Neural progenitor cell (in vitro differentiated cells): ENCODE results near the gene KRTAP10-3. TPM values are rescaled to one million over a fixed set of nuclear protein-coding genes. Genes with fewer than 3 reads are reported as not detected.

ENCODE experiments used
- DNase-seq: peaks from one replicate; pipeline ENCODE4 v3.0.0-alpha.2; 2016; ENCODE audit warnings: low spot score
- H2AFZ ChIP-seq: fragments of 200-600 bp; sonication (generic); replicated peaks from 2 replicates; pipeline ENCODE4 v1.6.1; 2016; ENCODE audit warnings: antibody characterized with exemption
- H3F3A ChIP-seq: fragments of 200-600 bp; sonication (generic); 2 replicates; pipeline ENCODE4 v1.6.1; 2016; ENCODE audit warnings: antibody characterized with exemption, low read depth
- H3K27ac ChIP-seq: fragments of 200-600 bp; sonication (generic); 2 replicates; pipeline ENCODE4 v1.5.1; 2016; ENCODE audit warnings: mild to moderate bottlenecking
- H3K27me3 ChIP-seq: fragments of 200-600 bp; sonication (generic); 2 replicates; pipeline ENCODE4 v1.6.1; 2016; ENCODE audit warnings: mild to moderate bottlenecking, moderate library complexity
- H3K36me3 ChIP-seq: fragments of 200-600 bp; sonication (generic); 2 replicates; pipeline ENCODE4 v1.5.1; 2016
- H3K4me1 ChIP-seq: fragments of 200-600 bp; sonication (generic); 2 replicates; pipeline ENCODE4 v1.6.1; 2016; ENCODE audit warnings: mixed run types
- H3K4me2 ChIP-seq: fragments of 200-600 bp; sonication (generic); 2 replicates; pipeline ENCODE4 v1.6.1; 2016
- H3K4me3 ChIP-seq: fragments of 200-600 bp; sonication (generic); 2 replicates; pipeline ENCODE4 v1.5.1; 2016
- H3K79me2 ChIP-seq: fragments of 200-600 bp; sonication (generic); 2 replicates; pipeline ENCODE4 v1.6.1; 2016; ENCODE audit warnings: low read depth
- H3K9ac ChIP-seq: fragments of 200-600 bp; sonication (generic); 2 replicates; pipeline ENCODE4 v1.6.1; 2016
- H3K9me3 ChIP-seq: fragments of 200-600 bp; sonication (generic); 2 replicates; pipeline ENCODE4 v1.5.1; 2016; ENCODE audit warnings: low read depth
- H4K20me1 ChIP-seq: fragments of 200-600 bp; sonication (generic); 2 replicates; pipeline ENCODE4 v1.6.1; 2016; ENCODE audit warnings: low read depth
- H3K27ac Mint-ChIP-seq: 3 replicates; pipeline ENCODE4 v1.8.0; 2021; ENCODE audit warnings: mixed read lengths
- H3K27me3 Mint-ChIP-seq: 2 replicates; pipeline ENCODE4 v1.8.0; 2022; ENCODE audit warnings: low read depth, mild to moderate bottlenecking, inconsistent platforms, moderate library complexity, mixed read lengths; ENCODE audit not compliant: insufficient read depth
- H3K36me3 Mint-ChIP-seq: 3 replicates; pipeline ENCODE4 v1.8.0; 2021; ENCODE audit warnings: mixed read lengths
- H3K4me1 Mint-ChIP-seq: 3 replicates; pipeline ENCODE4 v1.8.0; 2021; ENCODE audit warnings: mixed read lengths
- H3K4me3 Mint-ChIP-seq: 3 replicates; pipeline ENCODE4 v1.8.0; 2021; ENCODE audit warnings: mild to moderate bottlenecking, moderate library complexity, mixed read lengths
- H3K9me3 Mint-ChIP-seq: 3 replicates; pipeline ENCODE4 v1.8.0; 2020; ENCODE audit warnings: mixed read lengths
- EZH2 ChIP-seq: fragments of 200-600 bp; sonication (generic); IDR thresholded peaks from 2 replicates; pipeline ENCODE4 v1.6.1; 2017; ENCODE audit warnings: antibody characterized with exemption, mild to moderate bottlenecking, moderate library complexity
- EZH2phosphoT487 ChIP-seq: fragments of 200-600 bp; sonication (generic); IDR thresholded peaks from 2 replicates; pipeline ENCODE4 v1.6.1; 2017; ENCODE audit warnings: antibody characterized with exemption
- total RNA-seq: library from RNA; depleted of rRNA; stranded (reverse); fragments of >200 nt; gene quantifications from 2 replicates; pipeline ENCODE4 v1.2.3, GENCODE V29; 2015; ENCODE audit warnings: low replicate concordance
- TF ChIP-seq, protein P1 (sequence below): fragments of 200-600 bp; sonication (generic); IDR thresholded peaks from 2 replicates; pipeline ENCODE4 v1.5.1; 2017; ENCODE audit warnings: antibody characterized with exemption, mild to moderate bottlenecking

KRTAP10-3 gene
- total RNA-seq, 1 donor from 2014 or later = not detected

DNA sequence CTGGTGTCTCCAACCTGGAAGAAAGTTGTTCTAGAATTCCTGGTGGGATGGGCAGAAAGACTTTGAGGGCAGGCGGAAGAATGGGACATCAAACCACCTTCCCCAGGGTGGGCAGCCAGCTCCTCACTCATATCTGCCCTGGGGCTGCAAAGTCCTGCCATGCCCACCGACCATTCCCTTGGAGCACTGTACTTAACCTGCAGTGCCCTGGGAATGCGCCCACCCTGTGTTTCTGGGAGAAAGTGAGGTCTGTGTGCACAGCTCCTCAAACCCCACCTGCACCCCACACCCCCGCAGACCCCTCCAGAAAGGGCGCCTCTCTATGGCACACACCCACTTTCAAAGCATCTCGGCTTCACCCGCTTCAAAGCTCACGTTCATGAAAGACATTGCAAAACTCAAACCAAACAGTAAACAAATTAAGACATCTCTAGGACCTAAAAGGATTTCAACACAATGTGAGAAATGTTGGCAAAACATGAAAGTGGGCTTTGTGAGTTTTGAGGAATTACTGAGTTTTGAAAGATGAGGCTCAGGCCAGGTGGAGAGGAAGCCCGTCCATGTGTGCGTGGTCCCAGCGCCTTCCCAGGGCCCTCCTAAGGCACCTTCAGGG lies 43.7 kb downstream of the KRTAP10-3 start:
- DNase-seq = no peak
- H3K9ac ChIP-seq = no peak overlapping the region
- no peaks in the 10 kb centered on the region for H3K79me2 ChIP-seq
- no peaks in the 10 kb centered on the region for H3K27me3 ChIP-seq
- peaks cover 6% of the 10 kb centered on the region for H3K9me3 Mint-ChIP-seq
- no peak overlapping the region for H3K4me3 ChIP-seq
- no peaks in the 10 kb centered on the region for H3K36me3 Mint-ChIP-seq
- no peaks in the 10 kb centered on the region for H3K4me1 Mint-ChIP-seq
- no peaks in the 10 kb centered on the region for H3K9me3 ChIP-seq
- no peaks in the 10 kb centered on the region for H3K4me1 ChIP-seq
- H3K27me3 Mint-ChIP-seq = peaks cover 10% of the 10 kb centered on the region
- no peaks in the 10 kb centered on the region for H3K36me3 ChIP-seq
- H3K27ac Mint-ChIP-seq = no peak overlapping the region
- TF ChIP-seq, protein P1, sequence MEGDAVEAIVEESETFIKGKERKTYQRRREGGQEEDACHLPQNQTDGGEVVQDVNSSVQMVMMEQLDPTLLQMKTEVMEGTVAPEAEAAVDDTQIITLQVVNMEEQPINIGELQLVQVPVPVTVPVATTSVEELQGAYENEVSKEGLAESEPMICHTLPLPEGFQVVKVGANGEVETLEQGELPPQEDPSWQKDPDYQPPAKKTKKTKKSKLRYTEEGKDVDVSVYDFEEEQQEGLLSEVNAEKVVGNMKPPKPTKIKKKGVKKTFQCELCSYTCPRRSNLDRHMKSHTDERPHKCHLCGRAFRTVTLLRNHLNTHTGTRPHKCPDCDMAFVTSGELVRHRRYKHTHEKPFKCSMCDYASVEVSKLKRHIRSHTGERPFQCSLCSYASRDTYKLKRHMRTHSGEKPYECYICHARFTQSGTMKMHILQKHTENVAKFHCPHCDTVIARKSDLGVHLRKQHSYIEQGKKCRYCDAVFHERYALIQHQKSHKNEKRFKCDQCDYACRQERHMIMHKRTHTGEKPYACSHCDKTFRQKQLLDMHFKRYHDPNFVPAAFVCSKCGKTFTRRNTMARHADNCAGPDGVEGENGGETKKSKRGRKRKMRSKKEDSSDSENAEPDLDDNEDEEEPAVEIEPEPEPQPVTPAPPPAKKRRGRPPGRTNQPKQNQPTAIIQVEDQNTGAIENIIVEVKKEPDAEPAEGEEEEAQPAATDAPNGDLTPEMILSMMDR = no peak
- no peak for TF ChIP-seq EZH2phosphoT487
- no peak for TF ChIP-seq EZH2
- H3K27ac ChIP-seq = no peak overlapping the region
- H4K20me1 ChIP-seq = no peaks in the 10 kb centered on the region
- no peak overlapping the region for H3K4me2 ChIP-seq
- no peak overlapping the region for H3K4me3 Mint-ChIP-seq
- H2AFZ ChIP-seq = no peak overlapping the region
- no peaks in the 10 kb centered on the region for H3F3A ChIP-seq

DNA sequence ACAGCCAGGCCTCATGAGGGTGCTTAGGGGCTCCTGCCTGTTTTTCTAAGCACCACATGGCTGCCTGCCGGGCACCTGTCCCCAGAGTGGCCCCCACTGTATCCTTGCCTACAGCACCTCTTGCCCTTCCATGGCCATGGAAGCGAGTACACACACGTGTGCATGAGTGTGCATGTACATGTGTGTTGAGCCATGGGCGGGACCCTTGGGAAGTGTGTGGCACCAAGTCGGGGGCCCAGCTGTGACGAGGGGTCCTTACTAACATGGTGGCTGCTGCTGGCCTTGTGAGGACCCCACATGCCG lies 44.4 kb downstream of the KRTAP10-3 start:
- TF ChIP-seq EZH2 (no peak), EZH2phosphoT487 (no peak)
- TF ChIP-seq, protein P1 = no peak
- H3K27ac ChIP-seq = no peak overlapping the region
- H3K27me3 ChIP-seq = no peaks in the 10 kb centered on the region
- H3K4me3 Mint-ChIP-seq = no peak overlapping the region
- no peaks in the 10 kb centered on the region for H4K20me1 ChIP-seq
- H3K9me3 Mint-ChIP-seq = peaks cover 3% of the 10 kb centered on the region
- no peaks in the 10 kb centered on the region for H3K4me1 ChIP-seq
- H2AFZ ChIP-seq = no peak overlapping the region
- DNase-seq = no peak
- H3K4me3 ChIP-seq = no peak overlapping the region
- no peaks in the 10 kb centered on the region for H3F3A ChIP-seq
- H3K4me2 ChIP-seq = no peak overlapping the region
- H3K36me3 ChIP-seq = no peaks in the 10 kb centered on the region
- H3K27ac Mint-ChIP-seq = no peak overlapping the region
- H3K79me2 ChIP-seq = no peaks in the 10 kb centered on the region
- H3K27me3 Mint-ChIP-seq = peaks cover 10% of the 10 kb centered on the region
- no peak overlapping the region for H3K9ac ChIP-seq
- no peaks in the 10 kb centered on the region for H3K9me3 ChIP-seq
- no peaks in the 10 kb centered on the region for H3K4me1 Mint-ChIP-seq
- H3K36me3 Mint-ChIP-seq = no peaks in the 10 kb centered on the region

DNA sequence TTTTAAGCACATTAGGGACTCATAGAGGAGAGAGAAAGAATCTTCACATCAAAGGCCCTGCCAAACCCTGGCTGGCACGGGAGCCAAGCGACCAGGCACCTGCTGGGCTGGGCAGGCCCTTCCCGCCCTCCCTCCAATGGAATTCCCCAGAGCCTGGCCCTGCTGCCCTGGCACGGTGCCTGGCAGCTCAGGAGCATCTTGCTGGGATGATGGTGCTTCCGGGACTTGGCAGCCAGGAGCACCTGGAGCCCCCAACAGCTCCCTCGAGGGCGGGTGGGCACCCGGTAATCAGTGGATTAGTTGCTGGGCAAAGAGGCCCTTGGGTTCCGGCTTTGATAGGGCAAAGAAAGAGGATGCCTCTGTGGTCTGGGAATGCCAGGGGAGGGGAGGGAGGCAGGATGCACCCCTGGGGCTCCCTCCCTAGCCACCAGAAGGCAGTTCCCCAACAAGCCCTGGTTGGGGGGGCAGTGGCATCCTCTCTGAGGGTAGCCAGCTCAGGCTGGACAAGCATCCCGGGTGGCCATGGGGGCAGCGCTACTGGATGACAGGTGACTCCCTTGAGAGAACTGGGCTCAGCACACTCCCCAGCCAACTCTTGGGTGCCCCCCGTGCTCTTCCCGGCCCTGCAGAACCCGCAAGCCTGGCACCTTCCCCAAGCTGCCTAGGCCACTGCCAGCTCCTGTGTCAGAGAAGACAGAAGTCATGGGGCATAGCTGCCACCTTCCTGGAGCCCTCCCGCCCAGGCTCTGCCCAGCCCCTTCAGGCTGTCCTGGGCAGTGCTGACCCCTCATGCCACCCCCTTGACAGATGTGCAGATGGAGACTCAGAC lies 45.0 kb downstream of the KRTAP10-3 start:
- Histone ChIP-seq H3K9ac (no peak overlapping the region), H4K20me1 (no peaks in the 10 kb centered on the region), H3K4me2 (no peak overlapping the region), H3K4me3 (no peak overlapping the region), H3F3A (no peaks in the 10 kb centered on the region), H3K27ac (no peak overlapping the region), H3K79me2 (no peaks in the 10 kb centered on the region), H3K9me3 (no peaks in the 10 kb centered on the region), H2AFZ (no peak overlapping the region), H3K4me1 (no peaks in the 10 kb centered on the region), H3K27me3 (no peaks in the 10 kb centered on the region), H3K36me3 (no peaks in the 10 kb centered on the region)
- Mint-ChIP-seq H3K27ac (no peak overlapping the region), H3K36me3 (no peaks in the 10 kb centered on the region), H3K4me1 (no peaks in the 10 kb centered on the region), H3K27me3 (peaks cover 10% of the 10 kb centered on the region), H3K9me3 (peaks cover 2% of the 10 kb centered on the region), H3K4me3 (no peak overlapping the region)
- DNase-seq = no peak
- TF ChIP-seq, protein P1 = no peak
- TF ChIP-seq EZH2phosphoT487 = no peak
- TF ChIP-seq EZH2 = no peak
